CD14-positive monocyte (primary cell): ENCODE results near the gene CD74. TPM values are rescaled to one million over a fixed set of nuclear protein-coding genes. Genes with fewer than 3 reads are reported as not detected.

Experiments used
- DNase-seq, 3 donors: peaks; one replicate each; pipeline ENCODE4 v3.0.0-alpha.2; 2011 to 2022
- H2AFZ ChIP-seq: 2 replicates; pipeline ENCODE4 v1.6.0; 2012; ENCODE audit warnings: mild to moderate bottlenecking, low read depth, low read length, inconsistent platforms; ENCODE audit not compliant: insufficient read depth, poor library complexity, severe bottlenecking
- H3K27ac ChIP-seq, 2 donors: 1 replicate in 1 of 2; 2 replicates in 1 of 2; pipeline ENCODE4 v1.5.1; 2012 to 2013; ENCODE audit warnings: low read length in 2 of 2, control low read depth in 1 of 2, inconsistent platforms in 1 of 2, low read depth in 1 of 2, mild to moderate bottlenecking in 1 of 2
- H3K27me3 ChIP-seq, 2 donors: one replicate each; pipeline versions ENCODE4 v1.6.0 to v1.6.1; 2011 to 2013; ENCODE audit warnings: low read length in 2 of 2; ENCODE audit not compliant: control insufficient read depth in 2 of 2, insufficient read depth in 2 of 2
- H3K36me3 ChIP-seq, 2 donors: replicated peaks in 1 of 2; 1 replicate in 1 of 2; 2 replicates in 1 of 2; pipeline versions ENCODE4 v1.5.1 to v1.6.1; 2012 to 2013; ENCODE audit warnings: low read length in 2 of 2, control low read depth in 1 of 2, inconsistent platforms in 1 of 2, mild to moderate bottlenecking in 1 of 2; ENCODE audit not compliant: insufficient read depth in 2 of 2, control insufficient read depth in 1 of 2
- H3K4me1 ChIP-seq, 2 donors: 1 replicate in 1 of 2; 2 replicates in 1 of 2; pipeline versions ENCODE4 v1.5.1 to v1.6.1; 2012 to 2013; ENCODE audit warnings: low read length in 2 of 2, control low read depth in 1 of 2, inconsistent platforms in 1 of 2, mild to moderate bottlenecking in 1 of 2, moderate library complexity in 1 of 2; ENCODE audit not compliant: insufficient read depth in 2 of 2, control insufficient read depth in 1 of 2
- H3K4me2 ChIP-seq: replicated peaks from 2 replicates; pipeline ENCODE3; 2012; ENCODE audit warnings: low read length, moderate library complexity, mild to moderate bottlenecking; ENCODE audit not compliant: poor library complexity, severe bottlenecking; ENCODE audit errors: extremely low read depth
- H3K4me3 ChIP-seq, 3 experiments: fragments of 200-600 bp in 1 of 3; sonication (generic) in 1 of 3; replicated peaks in 1 of 3; 1 replicate in 2 of 3; 2 replicates in 1 of 3; pipeline ENCODE4 v1.5.1; 2011 to 2013; ENCODE audit warnings: low read length in 3 of 3, mild to moderate bottlenecking in 3 of 3, control low read depth in 2 of 3, low read depth in 2 of 3, inconsistent platforms in 1 of 3, moderate library complexity in 1 of 3
- H3K79me2 ChIP-seq: 2 replicates; pipeline ENCODE4 v1.6.0; 2012; ENCODE audit warnings: mild to moderate bottlenecking, control low read depth, inconsistent platforms, low read length, moderate library complexity; ENCODE audit not compliant: insufficient read depth
- H3K9ac ChIP-seq: 2 replicates; pipeline ENCODE4 v1.6.0; 2017; ENCODE audit warnings: low read length, mild to moderate bottlenecking; ENCODE audit not compliant: insufficient read depth, poor library complexity, severe bottlenecking
- H3K9me3 ChIP-seq, 2 donors: replicated peaks in 1 of 2; 1 replicate in 1 of 2; 2 replicates in 1 of 2; pipeline versions ENCODE4 v1.5.1 to v1.6.1; 2012 to 2013; ENCODE audit warnings: low read length in 2 of 2, control low read depth in 1 of 2; ENCODE audit not compliant: control insufficient read depth in 1 of 2, insufficient read depth in 1 of 2
- H4K20me1 ChIP-seq: 2 replicates; pipeline ENCODE4 v1.6.0; 2012; ENCODE audit warnings: mild to moderate bottlenecking, low read length, control low read depth, moderate library complexity; ENCODE audit not compliant: insufficient read depth
- H3K27ac Mint-ChIP-seq, 7 donors: one replicate each; pipeline ENCODE4 v1.8.0; 2020; ENCODE audit warnings: mild to moderate bottlenecking in 7 of 7, mixed read lengths in 7 of 7, moderate library complexity in 6 of 7, inconsistent platforms in 2 of 7
- H3K27me3 Mint-ChIP-seq, 3 donors: one replicate each; pipeline ENCODE4 v1.8.0; 2021 to 2022; ENCODE audit warnings: low read depth in 3 of 3, mild to moderate bottlenecking in 3 of 3, mixed read lengths in 3 of 3, moderate library complexity in 3 of 3, inconsistent platforms in 1 of 3
- H3K36me3 Mint-ChIP-seq, 2 donors: one replicate each; pipeline ENCODE4 v1.8.0; 2020; ENCODE audit warnings: mixed read lengths in 2 of 2, inconsistent platforms in 1 of 2, mild to moderate bottlenecking in 1 of 2
- H3K4me1 Mint-ChIP-seq: one replicate; pipeline ENCODE4 v1.8.0; 2020; ENCODE audit warnings: mild to moderate bottlenecking, mixed read lengths
- H3K4me3 Mint-ChIP-seq, 2 donors: one replicate each; pipeline ENCODE4 v1.8.0; 2020; ENCODE audit warnings: mild to moderate bottlenecking in 2 of 2, mixed read lengths in 2 of 2, moderate library complexity in 1 of 2
- H3K9me3 Mint-ChIP-seq, 7 donors: one replicate each; pipeline ENCODE4 v1.8.0; 2020 to 2022; ENCODE audit warnings: mixed read lengths in 7 of 7, mild to moderate bottlenecking in 6 of 7, moderate library complexity in 6 of 7, inconsistent platforms in 2 of 7
- WGBS: methylation state at CpG from one replicate; pipeline ENCODE4 v1.1.5; 2013; ENCODE audit warnings: missing lambda C conversion rate; ENCODE audit not compliant: insufficient coverage; 5-methylcytosine and 5-hydroxymethylcytosine counted together
- intact Hi-C, 2 donors: fragments of 100-400 bp; cut with micrococcal nuclease; formaldehyde crosslinking; loops; one replicate each; pipeline versions ENCODE4 v1.15.0 to v1.15.1; 2023
- polyA plus RNA-seq, 3 donors: library from polyadenylated mRNA; depleted of rRNA in 1 of 3; unstranded in 2 of 3; stranded (reverse) in 1 of 3; fragments of 300-500 nt in 2 of 3; fragments of >200 nt in 1 of 3; fragmentation: Illumina TruSeq in 2 of 3; gene quantifications; 1 replicate in 2 of 3; 2 replicates in 1 of 3; pipeline ENCODE4 v1.2.3, GENCODE V29; 2012 to 2021
- TF ChIP-seq, protein P1 (sequence below): fragments of 200-600 bp; IDR thresholded peaks from one replicate; pipeline ENCODE4 v1.8.0; 2022; ENCODE audit warnings: antibody characterized with exemption, mild to moderate bottlenecking

CD74 gene
- polyA plus RNA-seq, 3 donors = 3,498 to 7,550 (median 4,939) TPM

- Histone ChIP-seq H4K20me1 (no peaks in the 10 kb centered on the region), H3K9ac (no peak overlapping the region), H3K36me3 (no peaks in the 10 kb centered on the region), H2AFZ (no peak overlapping the region), H3K79me2 (no peaks in the 10 kb centered on the region), H3K27ac (no peak overlapping the region), H3K4me3 (no peak overlapping the region), H3K4me2 (no peak overlapping the region), H3K4me1 (peaks cover 9 to 14% of the 10 kb centered on the region in 2 donors), H3K9me3 (no peaks in the 10 kb centered on the region), H3K27me3 (no peaks in the 10 kb centered on the region)
- Mint-ChIP-seq H3K4me3 (no peak overlapping the region), H3K4me1 (peaks cover 16% of the 10 kb centered on the region), H3K27me3 (peaks cover 0 to 2% (median 2%) of the 10 kb centered on the region in 3 donors), H3K36me3 (no peaks in the 10 kb centered on the region), H3K9me3 (peaks cover 0 to 3% (median 0%) of the 10 kb centered on the region in 7 donors), H3K27ac (no peak overlapping the region)
- no peak for DNase-seq
- WGBS = no CpG with 5 or more reads among the region's 3 CpGs
- intact Hi-C loops = no loop called here
- TF ChIP-seq, protein P1, sequence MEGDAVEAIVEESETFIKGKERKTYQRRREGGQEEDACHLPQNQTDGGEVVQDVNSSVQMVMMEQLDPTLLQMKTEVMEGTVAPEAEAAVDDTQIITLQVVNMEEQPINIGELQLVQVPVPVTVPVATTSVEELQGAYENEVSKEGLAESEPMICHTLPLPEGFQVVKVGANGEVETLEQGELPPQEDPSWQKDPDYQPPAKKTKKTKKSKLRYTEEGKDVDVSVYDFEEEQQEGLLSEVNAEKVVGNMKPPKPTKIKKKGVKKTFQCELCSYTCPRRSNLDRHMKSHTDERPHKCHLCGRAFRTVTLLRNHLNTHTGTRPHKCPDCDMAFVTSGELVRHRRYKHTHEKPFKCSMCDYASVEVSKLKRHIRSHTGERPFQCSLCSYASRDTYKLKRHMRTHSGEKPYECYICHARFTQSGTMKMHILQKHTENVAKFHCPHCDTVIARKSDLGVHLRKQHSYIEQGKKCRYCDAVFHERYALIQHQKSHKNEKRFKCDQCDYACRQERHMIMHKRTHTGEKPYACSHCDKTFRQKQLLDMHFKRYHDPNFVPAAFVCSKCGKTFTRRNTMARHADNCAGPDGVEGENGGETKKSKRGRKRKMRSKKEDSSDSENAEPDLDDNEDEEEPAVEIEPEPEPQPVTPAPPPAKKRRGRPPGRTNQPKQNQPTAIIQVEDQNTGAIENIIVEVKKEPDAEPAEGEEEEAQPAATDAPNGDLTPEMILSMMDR = no peak
Measured at GRCh38 chr5:150422758-150423157, 10.0 kb upstream of the CD74 start.

GRCh38 chr5:150422075-150422474 lies 9.4 kb upstream of the CD74 start:
- no peaks in the 10 kb centered on the region for H3K36me3 Mint-ChIP-seq
- H3K79me2 ChIP-seq = no peaks in the 10 kb centered on the region
- no peak overlapping the region for H3K4me3 Mint-ChIP-seq
- WGBS = no CpG with 5 or more reads among the region's 4 CpGs
- peaks cover 9 to 14% of the 10 kb centered on the region in 2 donors for H3K4me1 ChIP-seq
- H2AFZ ChIP-seq = no peak overlapping the region
- peaks cover 16% of the 10 kb centered on the region for H3K4me1 Mint-ChIP-seq
- no peaks in the 10 kb centered on the region for H3K27me3 ChIP-seq
- H3K9me3 Mint-ChIP-seq = peaks cover 0 to 3% (median 0%) of the 10 kb centered on the region in 7 donors
- no peak for DNase-seq
- no peaks in the 10 kb centered on the region for H4K20me1 ChIP-seq
- intact Hi-C loops = no loop called here
- peaks cover 0 to 2% (median 2%) of the 10 kb centered on the region in 3 donors for H3K27me3 Mint-ChIP-seq
- no peaks in the 10 kb centered on the region for H3K36me3 ChIP-seq
- H3K4me3 ChIP-seq = no peak overlapping the region
- H3K9me3 ChIP-seq = no peaks in the 10 kb centered on the region
- no peak overlapping the region for H3K4me2 ChIP-seq
- H3K9ac ChIP-seq = no peak overlapping the region
- no peak overlapping the region for H3K27ac ChIP-seq
- peak overlapping the region in 2 of 7 donors; percentile 37 to 47 for H3K27ac Mint-ChIP-seq
- TF ChIP-seq, protein P1 = no peak
